Measurements from ENCODE around the gene CRHR1.
"Not testable (repeated sequence)": the region's sequence is repeated elsewhere in the genome, so short reads cannot be mapped to it uniquely, and the experiment has no call there.

- TF ChIP-seq POLR2A, CTCF, POLR2AphosphoS5, EP300 (IDR thresholded peaks at IDR 0.05): not testable (repeated sequence)
Observed at GRCh38 chr17:45744826-45745225, 39.3 kb upstream of the CRHR1 start.
